Spleen (tissue), 13 donors: ENCODE results near the gene CRNKL1. TPM values are rescaled to one million over a fixed set of nuclear protein-coding genes. Genes with fewer than 3 reads are reported as not detected.

Experiments used
- DNase-seq: peaks from one replicate; pipeline ENCODE4 v3.0.0-alpha.2; 2020
- H3K27ac ChIP-seq, 8 donors: fragments of 200-600 bp; sonication (generic) in 7 of 8; 1 replicate in 4 of 8; 2 replicates in 4 of 8; pipeline versions ENCODE4 v1.5.0 to v1.8.0; 2016 to 2021; ENCODE audit warnings: inconsistent platforms in 4 of 8, mild to moderate bottlenecking in 4 of 8, moderate library complexity in 1 of 8
- H3K27me3 ChIP-seq, 7 donors: fragments of 200-600 bp; sonication (generic) in 6 of 7; replicated peaks in 1 of 7; 1 replicate in 4 of 7; 2 replicates in 3 of 7; pipeline versions ENCODE4 v1.5.0 to v1.8.0; 2016 to 2021; ENCODE audit warnings: inconsistent platforms in 3 of 7, mild to moderate bottlenecking in 1 of 7
- H3K36me3 ChIP-seq, 6 donors: fragments of 200-600 bp; sonication (generic) in 5 of 6; 1 replicate in 4 of 6; 2 replicates in 2 of 6; pipeline versions ENCODE4 v1.5.0 to v1.8.0; 2016 to 2021; ENCODE audit warnings: inconsistent platforms in 2 of 6
- H3K4me1 ChIP-seq, 6 donors: fragments of 200-600 bp; sonication (generic) in 5 of 6; 1 replicate in 3 of 6; 2 replicates in 3 of 6; pipeline versions ENCODE4 v1.5.0 to v1.8.0; 2016 to 2021; ENCODE audit warnings: inconsistent platforms in 3 of 6
- H3K4me3 ChIP-seq, 8 donors: fragments of 200-600 bp; sonication (generic) in 7 of 8; 1 replicate in 4 of 8; 2 replicates in 4 of 8; pipeline versions ENCODE4 v1.5.0 to v1.8.0; 2016 to 2021; ENCODE audit warnings: inconsistent platforms in 4 of 8, mild to moderate bottlenecking in 4 of 8, moderate library complexity in 2 of 8
- H3K9me3 ChIP-seq, 8 donors: fragments of 200-600 bp; sonication (generic) in 7 of 8; 1 replicate in 4 of 8; 2 replicates in 4 of 8; pipeline versions ENCODE4 v1.5.0 to v1.8.0; 2016 to 2021; ENCODE audit warnings: inconsistent platforms in 4 of 8
- CTCF ChIP-seq, 11 experiments: fragments of 200-600 bp in 7 of 11; fragments of 450-650 bp in 4 of 11; sonication (generic) in 4 of 11; IDR thresholded peaks in 8 of 11; conservative IDR thresholded peaks in 3 of 11; 1 replicate in 7 of 11; 2 replicates in 4 of 11; pipeline versions ENCODE4 v1.4.0 to v1.8.0; 2016 to 2021; ENCODE audit warnings: antibody characterized with exemption in 11 of 11, inconsistent platforms in 4 of 11, mild to moderate bottlenecking in 1 of 11
- POLR2A ChIP-seq, 3 donors: fragments of 450-650 bp; IDR thresholded peaks; one replicate each; pipeline ENCODE4 v1.5.1; 2017; ENCODE audit warnings: antibody characterized with exemption in 3 of 3, mild to moderate bottlenecking in 1 of 3
- POLR2AphosphoS5 ChIP-seq, 3 donors: sonication (generic); formaldehyde crosslinking; IDR thresholded peaks; one replicate each; pipeline ENCODE4 v1.5.1; 2017; ENCODE audit warnings: antibody characterized with exemption in 3 of 3
- WGBS, 5 donors: extraction: QIAGEN DNeasy Blood & Tissue Kit in 3 of 5; methylation state at CpG; one replicate each; pipeline versions ENCODE4 v1.1.5 to v1.1.7; 2013 to 2018; 5-methylcytosine and 5-hydroxymethylcytosine counted together
- intact Hi-C: fragments of 100-400 bp; cut with DNase I; formaldehyde crosslinking; loops from one replicate; pipeline ENCODE4 v1.15.0; 2023; ENCODE audit warnings: low total_unique reads
- long read RNA-seq, 2 donors: transcript quantifications; one replicate each; lab custom pipeline, GENCODE V29; 2026
- polyA plus RNA-seq, 3 donors: library from polyadenylated mRNA; stranded (reverse); fragments of 200-250 nt; gene quantifications; one replicate each; pipeline ENCODE4 v1.2.1, GENCODE V29; 2013
- total RNA-seq, 7 donors: library from RNA; depleted of rRNA in 3 of 7; stranded (reverse); fragments of >200 nt in 3 of 7; fragmentation: NEBNext Ultra II Directional in 4 of 7; extraction: Animal tissue kit (Norgen Biotek cat#: 25700) in 4 of 7; gene quantifications; one replicate each; pipeline versions ENCODE4 v1.1.0 to v1.2.1, GENCODE V29; 2016 to 2021
- donor health status: healthy with polysubstance abuse.
- donor health status: DM: no; HTN: no; CAD: no; lungs with moderate emphysema.
- donor health status: DM: no; HTN: no; CAD: no.
- donor health status: Bipolar disorder and iron deficiency.
- donor health status: healthy.
- donor health status: DM: no; HTN: no; CAD: no.
- donor health status: DM: yes; HTN: yes; CAD: no.

CRNKL1 gene
- 10 to 100 TPM; 20.9 to 24.7 (median 23.8) TPM for total RNA-seq
- 10 to 100 TPM; 14.2 to 21.3 (median 16.7) TPM for polyA plus RNA-seq
- long read RNA-seq, donor 1, full-length matches to known transcripts, result 5 of 5 reads
- long read RNA-seq, donor 1, partial matches to known transcripts, result 0 of 5 reads
- long read RNA-seq, donor 1, other reads (novel, unspliced or antisense), result 0 of 5 reads
- long read RNA-seq, donor 2, full-length matches to known transcripts, result 2 of 15 reads
- long read RNA-seq, donor 2, partial matches to known transcripts, result 13 of 15 reads
- long read RNA-seq, donor 2, other reads (novel, unspliced or antisense), result 0 of 15 reads

GRCh38 chr20:20052074-20052970, at the start of gene CRNKL1, which contains the start of gene CFAP61:
Gene CRNKL1, minus strand, starts transcription at chr20:20052466. Its CDS starts 124 bp downstream, at chr20:20052342.
Gene CFAP61, plus strand, starts transcription at chr20:20052532. Its CDS starts 4,122 bp downstream, at chr20:20056654.
- Histone ChIP-seq H3K4me3 (peak within 1 kb of the TSS; percentile 82 to 97 (median 92)), H3K27ac (peak within 1 kb of the TSS; percentile 81 to 97 (median 92)), H3K9me3 (no peaks in the 10 kb centered on the region), H3K4me1 (peaks cover 0 to 30% (median 20%) of the 10 kb centered on the region in 6 donors), H3K36me3 (peaks cover 3 to 35% (median 31%) of the 10 kb centered on the region in 6 donors), H3K27me3 (peaks cover 0 to 8% (median 0%) of the 10 kb centered on the region in 7 donors)
- TF ChIP-seq CTCF (IDR thresholded peaks at IDR 0.05 in 8 of 11, conservative IDR thresholded peaks at IDR 0.05 in 3 of 11) (peak in 10 of 11 experiments; percentile 9 to 64 (median 33)), POLR2AphosphoS5 (IDR thresholded peaks at IDR 0.05) (peak; percentile 88 to 92 (median 88)), POLR2A (IDR thresholded peaks at IDR 0.05) (no peak)
- peak; percentile 98 for DNase-seq
- intact Hi-C loops, result no loop called here
- 0 to 1% (median 0%) methylated on average over 43 to 67 of the region's 67 CpGs for whole genome bisulfite sequencing, 5 donors

- Histone ChIP-seq H3K4me1 (no peaks in the 10 kb centered on the region), H3K9me3 (no peaks in the 10 kb centered on the region), H3K27me3 (peaks cover 0 to 13% (median 0%) of the 10 kb centered on the region in 7 donors), H3K4me3 (no peak overlapping the region), H3K27ac (no peak overlapping the region), H3K36me3 (no peaks in the 10 kb centered on the region)
- intact Hi-C loops, result no loop called here
- no peak for TF ChIP-seq CTCF (IDR thresholded peaks at IDR 0.05 in 8 of 11, conservative IDR thresholded peaks at IDR 0.05 in 3 of 11)
- DNase-seq, result no peak
Measured at GRCh38 chr20:20100881-20101280, 48.6 kb upstream of the CRNKL1 start.

- WGBS, 5 donors, result 88 to 97% (median 92%) methylated on average over 11 of the region's 11 CpGs
- intact Hi-C loops, result loop anchor here (5.0 kb wide), 1 partner anchor 471 kb away; no protein-coding TSS in a partner anchor
Measured at GRCh38 chr20:20096421-20096820, 44.2 kb upstream of the CRNKL1 start.

More at GRCh38 chr20:20096421-20096820, 44.2 kb upstream of the CRNKL1 start:
- H3K27me3 ChIP-seq, result peaks cover 0 to 11% (median 0%) of the 10 kb centered on the region in 7 donors
- TF ChIP-seq POLR2A (IDR thresholded peaks at IDR 0.05) (no peak), POLR2AphosphoS5 (IDR thresholded peaks at IDR 0.05) (no peak), CTCF (IDR thresholded peaks at IDR 0.05 in 8 of 11, conservative IDR thresholded peaks at IDR 0.05 in 3 of 11) (no peak)
- no peak overlapping the region for H3K4me3 ChIP-seq
- no peaks in the 10 kb centered on the region for H3K4me1 ChIP-seq
- DNase-seq, result no peak
- no peaks in the 10 kb centered on the region for H3K9me3 ChIP-seq
- no peak overlapping the region for H3K27ac ChIP-seq
- H3K36me3 ChIP-seq, result no peaks in the 10 kb centered on the region
